Measurements from ENCODE around the gene FBXW8.

Gene FBXW8

GRCh38 chr12:117047810-117048584 lies 137.2 kb downstream of the FBXW8 start:
- peak overlapping the region; percentile 63 for H2BK12ac ChIP-seq (ENCODE audit: low read length)
- no peak for DNase-seq (ENCODE audit: low spot score)
- WGBS, 2 donors (ENCODE audit: extremely low coverage in 2 of 2, insufficient read length in 2 of 2, insufficient replicate concordance in 1 of 2) = no CpG with 5 or more reads among the region's 18 CpGs
- H3K27me3 ChIP-seq (ENCODE audit: control insufficient read depth in 3 of 3, insufficient read depth in 3 of 3, low read depth in 1 of 3, low read length in 3 of 3) = no peaks in the 10 kb centered on the region
- no peak overlapping the region for H2BK120ac ChIP-seq (ENCODE audit: low read depth, low read length)
- H2BK5ac ChIP-seq (ENCODE audit: low read length) = no peak overlapping the region
- no peak overlapping the region for H3K23ac ChIP-seq (ENCODE audit: low read depth, low read length, poor library complexity)
- H4K91ac ChIP-seq (ENCODE audit: low read depth, low read length, poor library complexity) = no peak overlapping the region
- peaks cover 0 to 2% of the 10 kb centered on the region in 2 donors for H3K9me3 ChIP-seq (replicated peaks in 1 of 2; ENCODE audit: control insufficient read depth in 2 of 2, insufficient read depth in 1 of 2, low read depth in 1 of 2, low read length in 2 of 2)
- H3K4ac ChIP-seq (ENCODE audit: low read length) = no peak overlapping the region
- H3K4me2 ChIP-seq (ENCODE audit: insufficient read depth, low read length, poor library complexity, severe bottlenecking) = no peak overlapping the region
- no peak overlapping the region for H3K27ac ChIP-seq (replicated peaks; ENCODE audit: low read length)
- H2BK15ac ChIP-seq (ENCODE audit: low read length) = no peak overlapping the region
- peaks cover 28 to 30% of the 10 kb centered on the region in 2 donors for H3K4me1 ChIP-seq (ENCODE audit: control insufficient read depth in 2 of 2, insufficient read depth in 1 of 2, low read depth in 1 of 2, low read length in 2 of 2)
- peak overlapping the region; percentile 63 for H3K18ac ChIP-seq (ENCODE audit: low read length)
- H3K4me3 ChIP-seq (ENCODE audit: low read length in 2 of 2) = no peak overlapping the region
- peak overlapping the region; percentile 72 for H4K8ac ChIP-seq (ENCODE audit: low read depth, low read length)
- H2AK5ac ChIP-seq (ENCODE audit: low read depth, low read length) = peak overlapping the region; percentile 61
- H3K9ac ChIP-seq (ENCODE audit: low read depth, low read length, poor library complexity) = no peak overlapping the region
- peak overlapping the region; percentile 63 for H3K14ac ChIP-seq (ENCODE audit: low read length)
- H3K79me1 ChIP-seq (ENCODE audit: low read depth, low read length) = no peaks in the 10 kb centered on the region
- H3K36me3 ChIP-seq (replicated peaks in 1 of 2; ENCODE audit: control insufficient read depth in 2 of 2, insufficient read depth in 2 of 2, low read length in 2 of 2) = peaks cover 0 to 2% of the 10 kb centered on the region in 2 donors
- H2AFZ ChIP-seq (ENCODE audit: low read length) = peak overlapping the region; percentile 73

- H4K8ac ChIP-seq (ENCODE audit: low read depth, low read length) = no peak overlapping the region
- DNase-seq (ENCODE audit: low spot score) = no peak
- H3K9me3 ChIP-seq (replicated peaks in 1 of 2; ENCODE audit: control insufficient read depth in 2 of 2, insufficient read depth in 1 of 2, low read depth in 1 of 2, low read length in 2 of 2) = peaks cover 0 to 2% of the 10 kb centered on the region in 2 donors
- H2AFZ ChIP-seq (ENCODE audit: low read length) = peak overlapping the region; percentile 73
- no peaks in the 10 kb centered on the region for H3K79me1 ChIP-seq (ENCODE audit: low read depth, low read length)
- H2BK120ac ChIP-seq (ENCODE audit: low read depth, low read length) = no peak overlapping the region
- peak overlapping the region; percentile 61 for H2AK5ac ChIP-seq (ENCODE audit: low read depth, low read length)
- H3K36me3 ChIP-seq (replicated peaks in 1 of 2; ENCODE audit: control insufficient read depth in 2 of 2, insufficient read depth in 2 of 2, low read length in 2 of 2) = peaks cover 0 to 2% of the 10 kb centered on the region in 2 donors
- no peak overlapping the region for H4K91ac ChIP-seq (ENCODE audit: low read depth, low read length, poor library complexity)
- H3K9ac ChIP-seq (ENCODE audit: low read depth, low read length, poor library complexity) = no peak overlapping the region
- H3K4me2 ChIP-seq (ENCODE audit: insufficient read depth, low read length, poor library complexity, severe bottlenecking) = no peak overlapping the region
- H2BK12ac ChIP-seq (ENCODE audit: low read length) = no peak overlapping the region
- H2BK5ac ChIP-seq (ENCODE audit: low read length) = no peak overlapping the region
- no peak overlapping the region for H3K4ac ChIP-seq (ENCODE audit: low read length)
- H2BK15ac ChIP-seq (ENCODE audit: low read length) = no peak overlapping the region
- peak overlapping the region; percentile 25 for H3K14ac ChIP-seq (ENCODE audit: low read length)
- WGBS, 2 donors (ENCODE audit: extremely low coverage in 2 of 2, insufficient read length in 2 of 2, insufficient replicate concordance in 1 of 2) = no CpG with 5 or more reads among the region's 9 CpGs
- H3K27ac ChIP-seq (replicated peaks; ENCODE audit: low read length) = no peak overlapping the region
- H3K4me3 ChIP-seq (ENCODE audit: low read length in 2 of 2) = no peak overlapping the region
- peak overlapping the region; percentile 81 for H3K18ac ChIP-seq (ENCODE audit: low read length)
- H3K27me3 ChIP-seq (ENCODE audit: control insufficient read depth in 3 of 3, insufficient read depth in 3 of 3, low read depth in 1 of 3, low read length in 3 of 3) = no peaks in the 10 kb centered on the region
- H3K23ac ChIP-seq (ENCODE audit: low read depth, low read length, poor library complexity) = peak overlapping the region; percentile 48
- peaks cover 32 to 33% of the 10 kb centered on the region in 2 donors for H3K4me1 ChIP-seq (ENCODE audit: control insufficient read depth in 2 of 2, insufficient read depth in 1 of 2, low read depth in 1 of 2, low read length in 2 of 2)
Observed at GRCh38 chr12:117048585-117048904, 137.8 kb downstream of the FBXW8 start.

- Histone ChIP-seq H3K18ac (ENCODE audit: low read length) (peak overlapping the region; percentile 54), H3K9me3 (replicated peaks in 1 of 2; ENCODE audit: control insufficient read depth in 2 of 2, insufficient read depth in 1 of 2, low read depth in 1 of 2, low read length in 2 of 2) (peaks cover 0 to 2% of the 10 kb centered on the region in 2 donors), H3K4me3 (ENCODE audit: low read length in 2 of 2) (no peak overlapping the region), H2BK120ac (ENCODE audit: low read depth, low read length) (no peak overlapping the region), H2BK5ac (ENCODE audit: low read length) (no peak overlapping the region), H4K91ac (ENCODE audit: low read depth, low read length, poor library complexity) (peak overlapping the region; percentile 87), H3K23ac (ENCODE audit: low read depth, low read length, poor library complexity) (no peak overlapping the region), H3K36me3 (replicated peaks in 1 of 2; ENCODE audit: control insufficient read depth in 2 of 2, insufficient read depth in 2 of 2, low read length in 2 of 2) (peaks cover 0 to 2% of the 10 kb centered on the region in 2 donors), H2AFZ (ENCODE audit: low read length) (no peak overlapping the region), H3K4me1 (ENCODE audit: control insufficient read depth in 2 of 2, insufficient read depth in 1 of 2, low read depth in 1 of 2, low read length in 2 of 2) (peaks cover 32 to 33% of the 10 kb centered on the region in 2 donors), H2BK12ac (ENCODE audit: low read length) (no peak overlapping the region), H3K4ac (ENCODE audit: low read length) (no peak overlapping the region), H2AK5ac (ENCODE audit: low read depth, low read length) (peak overlapping the region; percentile 61), H3K9ac (ENCODE audit: low read depth, low read length, poor library complexity) (no peak overlapping the region), H3K27me3 (ENCODE audit: control insufficient read depth in 3 of 3, insufficient read depth in 3 of 3, low read depth in 1 of 3, low read length in 3 of 3) (no peaks in the 10 kb centered on the region), H3K79me1 (ENCODE audit: low read depth, low read length) (no peaks in the 10 kb centered on the region), H3K27ac (replicated peaks; ENCODE audit: low read length) (no peak overlapping the region), H3K4me2 (ENCODE audit: insufficient read depth, low read length, poor library complexity, severe bottlenecking) (no peak overlapping the region), H2BK15ac (ENCODE audit: low read length) (peak overlapping the region; percentile 41), H3K14ac (ENCODE audit: low read length) (peak overlapping the region; percentile 58), H4K8ac (ENCODE audit: low read depth, low read length) (no peak overlapping the region)
- no CpG with 5 or more reads among the region's 11 CpGs for WGBS, 2 donors (ENCODE audit: extremely low coverage in 2 of 2, insufficient read length in 2 of 2, insufficient replicate concordance in 1 of 2)
- DNase-seq (ENCODE audit: low spot score) = no peak
Observed at GRCh38 chr12:117049295-117049694, 138.5 kb downstream of the FBXW8 start.

- H2BK120ac ChIP-seq (ENCODE audit: low read depth, low read length) = no peak overlapping the region
- H3K9me3 ChIP-seq (replicated peaks in 1 of 2; ENCODE audit: control insufficient read depth in 2 of 2, insufficient read depth in 1 of 2, low read depth in 1 of 2, low read length in 2 of 2) = peaks cover 0 to 2% of the 10 kb centered on the region in 2 donors
- H2BK15ac ChIP-seq (ENCODE audit: low read length) = no peak overlapping the region
- H3K27me3 ChIP-seq (ENCODE audit: control insufficient read depth in 3 of 3, insufficient read depth in 3 of 3, low read depth in 1 of 3, low read length in 3 of 3) = no peaks in the 10 kb centered on the region
- no peak overlapping the region for H3K4ac ChIP-seq (ENCODE audit: low read length)
- DNase-seq (ENCODE audit: low spot score) = no peak
- no peaks in the 10 kb centered on the region for H3K79me1 ChIP-seq (ENCODE audit: low read depth, low read length)
- H3K4me2 ChIP-seq (ENCODE audit: insufficient read depth, low read length, poor library complexity, severe bottlenecking) = no peak overlapping the region
- H3K23ac ChIP-seq (ENCODE audit: low read depth, low read length, poor library complexity) = no peak overlapping the region
- H3K18ac ChIP-seq (ENCODE audit: low read length) = no peak overlapping the region
- WGBS, 2 donors (ENCODE audit: extremely low coverage in 2 of 2, insufficient read length in 2 of 2, insufficient replicate concordance in 1 of 2) = no CpG with 5 or more reads among the region's 5 CpGs
- no peak overlapping the region for H2BK5ac ChIP-seq (ENCODE audit: low read length)
- peaks cover 32 to 33% of the 10 kb centered on the region in 2 donors for H3K4me1 ChIP-seq (ENCODE audit: control insufficient read depth in 2 of 2, insufficient read depth in 1 of 2, low read depth in 1 of 2, low read length in 2 of 2)
- no peak overlapping the region for H4K8ac ChIP-seq (ENCODE audit: low read depth, low read length)
- H3K14ac ChIP-seq (ENCODE audit: low read length) = no peak overlapping the region
- no peak overlapping the region for H2AFZ ChIP-seq (ENCODE audit: low read length)
- H4K91ac ChIP-seq (ENCODE audit: low read depth, low read length, poor library complexity) = no peak overlapping the region
- no peak overlapping the region for H2AK5ac ChIP-seq (ENCODE audit: low read depth, low read length)
- H3K4me3 ChIP-seq (ENCODE audit: low read length in 2 of 2) = no peak overlapping the region
- H3K36me3 ChIP-seq (replicated peaks in 1 of 2; ENCODE audit: control insufficient read depth in 2 of 2, insufficient read depth in 2 of 2, low read length in 2 of 2) = peaks cover 0 to 2% of the 10 kb centered on the region in 2 donors
- no peak overlapping the region for H2BK12ac ChIP-seq (ENCODE audit: low read length)
- no peak overlapping the region for H3K9ac ChIP-seq (ENCODE audit: low read depth, low read length, poor library complexity)
- H3K27ac ChIP-seq (replicated peaks; ENCODE audit: low read length) = no peak overlapping the region
Observed at GRCh38 chr12:117050060-117050459, 139.3 kb downstream of the FBXW8 start.

Data from neuronal stem cell (in vitro differentiated cells).